GM23338 (cell line): Measurements from ENCODE around the gene FXYD6. TPM values are rescaled to one million over a fixed set of nuclear protein-coding genes. Genes with fewer than 3 reads are reported as not detected.

Experiments
- ATAC-seq: fragments of 200-7000 bp; cut with Tn5 transposase; 3 replicates; pipeline ENCODE4 v1.9.1; 2020
- DNase-seq: peaks from one replicate; pipeline ENCODE4 v3.0.0-alpha.2; 2015; ENCODE audit warnings: low spot score
- H2AFZ ChIP-seq: fragments of 200-600 bp; sonication (generic); 2 replicates; pipeline ENCODE4 v1.8.0; 2016; ENCODE audit warnings: antibody characterized with exemption, mild to moderate bottlenecking, moderate library complexity
- H3F3A ChIP-seq: fragments of 200-600 bp; sonication (generic); replicated peaks from 2 replicates; pipeline ENCODE4 v1.8.0; 2017; ENCODE audit warnings: antibody characterized with exemption, mixed run types, low read depth
- H3K27ac ChIP-seq: fragments of 200-600 bp; sonication (generic); 2 replicates; pipeline ENCODE4 v1.6.1; 2016; ENCODE audit warnings: low read depth
- H3K27me3 ChIP-seq: fragments of 200-600 bp; sonication (generic); 2 replicates; pipeline ENCODE4 v1.8.0; 2016; ENCODE audit warnings: mild to moderate bottlenecking, mixed run types, moderate library complexity; ENCODE audit not compliant: insufficient read depth
- H3K36me3 ChIP-seq: fragments of 200-600 bp; sonication (generic); 2 replicates; pipeline ENCODE4 v1.8.0; 2016; ENCODE audit warnings: mild to moderate bottlenecking; ENCODE audit not compliant: insufficient read depth
- H3K4me1 ChIP-seq: fragments of 200-600 bp; sonication (generic); 2 replicates; pipeline ENCODE4 v1.8.0; 2016; ENCODE audit warnings: mild to moderate bottlenecking, moderate library complexity; ENCODE audit not compliant: insufficient read depth
- H3K4me2 ChIP-seq: fragments of 200-600 bp; sonication (generic); 2 replicates; pipeline ENCODE4 v1.7.1; 2017; ENCODE audit warnings: mixed run types
- H3K4me3 ChIP-seq: fragments of 200-600 bp; sonication (generic); 2 replicates; pipeline ENCODE4 v1.6.1; 2016; ENCODE audit warnings: mixed run types
- H3K79me2 ChIP-seq: fragments of 200-600 bp; sonication (generic); replicated peaks from 2 replicates; pipeline ENCODE4 v1.8.0; 2017; ENCODE audit warnings: mild to moderate bottlenecking; ENCODE audit not compliant: insufficient read depth
- H3K9me2 ChIP-seq: fragments of 200-600 bp; sonication (generic); 2 replicates; pipeline ENCODE4 v1.8.0; 2017; ENCODE audit not compliant: insufficient read depth
- H4K20me1 ChIP-seq: fragments of 200-600 bp; sonication (generic); replicated peaks from 2 replicates; pipeline ENCODE4 v1.8.0; 2017; ENCODE audit warnings: mild to moderate bottlenecking; ENCODE audit not compliant: insufficient read depth
- H3K27ac Mint-ChIP-seq: 2 replicates; pipeline ENCODE4 v1.8.0; 2020; ENCODE audit warnings: inconsistent platforms, mild to moderate bottlenecking, moderate library complexity, mixed read lengths
- H3K27me3 Mint-ChIP-seq: 3 replicates; pipeline ENCODE4 v1.8.0; 2022; ENCODE audit warnings: low read depth, mild to moderate bottlenecking, moderate library complexity, mixed read lengths, inconsistent platforms; ENCODE audit not compliant: insufficient read depth, poor library complexity
- H3K36me3 Mint-ChIP-seq: 3 replicates; pipeline ENCODE4 v1.8.0; 2021; ENCODE audit warnings: low read depth, mild to moderate bottlenecking, inconsistent platforms, moderate library complexity, mixed read lengths
- H3K4me1 Mint-ChIP-seq: 3 replicates; pipeline ENCODE4 v1.8.0; 2020; ENCODE audit warnings: mild to moderate bottlenecking, inconsistent platforms, mixed read lengths
- H3K4me3 Mint-ChIP-seq: 3 replicates; pipeline ENCODE4 v1.8.0; 2021; ENCODE audit warnings: moderate library complexity, mild to moderate bottlenecking, inconsistent platforms, mixed read lengths
- H3K9me3 Mint-ChIP-seq: 3 replicates; pipeline ENCODE4 v1.8.0; 2020; ENCODE audit warnings: moderate library complexity, mild to moderate bottlenecking, inconsistent platforms, mixed read lengths
- ETS1 ChIP-seq: IDR thresholded peaks from 2 replicates; pipeline ENCODE4 v1.6.1; 2016; ENCODE audit warnings: antibody characterized with exemption
- EZH2 ChIP-seq: fragments of 200-600 bp; sonication (generic); IDR thresholded peaks from one replicate; pipeline ENCODE4 v1.8.0; 2017; ENCODE audit warnings: antibody characterized with exemption, mild to moderate bottlenecking, low read depth; ENCODE audit not compliant: unreplicated experiment
- NANOG ChIP-seq: IDR thresholded peaks from 2 replicates; pipeline ENCODE4 v1.6.1; 2016; ENCODE audit warnings: antibody characterized with exemption, borderline replicate concordance
- POLR2AphosphoS5 ChIP-seq: IDR thresholded peaks from 2 replicates; pipeline ENCODE4 v1.6.1; 2016; ENCODE audit warnings: antibody characterized with exemption, low read depth
- REST ChIP-seq: IDR thresholded peaks from one replicate; pipeline ENCODE4 v1.6.1; 2018; ENCODE audit warnings: antibody characterized with exemption; ENCODE audit not compliant: unreplicated experiment
- STAT1 ChIP-seq: IDR thresholded peaks from one replicate; pipeline ENCODE4 v1.6.1; 2016; ENCODE audit warnings: antibody characterized with exemption; ENCODE audit not compliant: unreplicated experiment
- ZNF114 ChIP-seq: fragments of 250-450 bp; sonication (Bioruptor Pico); IDR thresholded peaks from 2 replicates; pipeline ENCODE4 v1.5.0; 2020; ENCODE audit warnings: mild to moderate bottlenecking, moderate library complexity
- polyA plus RNA-seq: library from polyadenylated mRNA; unstranded; fragments of >200 nt; fragmentation: Nextera tagmentation; extraction: Ambion mirVana; gene quantifications from 2 replicates; pipeline ENCODE4 v1.2.1, GENCODE V29; 2016
- total RNA-seq: library from RNA; depleted of rRNA; stranded (reverse); fragments of >200 nt; shearing (Covaris generic); gene quantifications from 2 replicates; pipeline ENCODE4 v1.2.3, GENCODE V29; 2014
- TF ChIP-seq, protein P1 (sequence below): fragments of 250-450 bp; sonication (Bioruptor Pico); IDR thresholded peaks from 2 replicates; pipeline ENCODE4 v1.5.0; 2020; ENCODE audit warnings: mild to moderate bottlenecking, moderate library complexity

Gene FXYD6
- total and polyA plus RNA-seq, 2 experiments from 2014 or later = 26.2 to 30.7 TPM

GRCh38 chr11:117923275-117923674 lies 46.8 kb upstream of the FXYD6 start:
- Histone ChIP-seq H3K4me3 (no peak overlapping the region), H2AFZ (no peak overlapping the region), H4K20me1 (no peaks in the 10 kb centered on the region), H3K4me2 (no peak overlapping the region), H3K27me3 (no peaks in the 10 kb centered on the region), H3K27ac (no peak overlapping the region), H3K9me2 (0 out of 2 replicates have a peak, but pooled peaks cover 2% of the 10 kb centered on the region), H3K79me2 (no peaks in the 10 kb centered on the region), H3F3A (no peaks in the 10 kb centered on the region), H3K4me1 (no peaks in the 10 kb centered on the region), H3K36me3 (no peaks in the 10 kb centered on the region)
- ATAC-seq (no peak), DNase-seq (no peak)
- no peak for TF ChIP-seq ZNF114 (CRISPR knock-in tag)
- TF ChIP-seq STAT1 = no peak
- no peak for TF ChIP-seq ETS1
- no peak overlapping the region for H3K27ac Mint-ChIP-seq
- H3K4me3 Mint-ChIP-seq = no peak overlapping the region
- H3K27me3 Mint-ChIP-seq = peaks cover 6% of the 10 kb centered on the region
- H3K4me1 Mint-ChIP-seq = peaks cover 2% of the 10 kb centered on the region
- no peaks in the 10 kb centered on the region for H3K36me3 Mint-ChIP-seq
- H3K9me3 Mint-ChIP-seq = no peaks in the 10 kb centered on the region

DNA sequence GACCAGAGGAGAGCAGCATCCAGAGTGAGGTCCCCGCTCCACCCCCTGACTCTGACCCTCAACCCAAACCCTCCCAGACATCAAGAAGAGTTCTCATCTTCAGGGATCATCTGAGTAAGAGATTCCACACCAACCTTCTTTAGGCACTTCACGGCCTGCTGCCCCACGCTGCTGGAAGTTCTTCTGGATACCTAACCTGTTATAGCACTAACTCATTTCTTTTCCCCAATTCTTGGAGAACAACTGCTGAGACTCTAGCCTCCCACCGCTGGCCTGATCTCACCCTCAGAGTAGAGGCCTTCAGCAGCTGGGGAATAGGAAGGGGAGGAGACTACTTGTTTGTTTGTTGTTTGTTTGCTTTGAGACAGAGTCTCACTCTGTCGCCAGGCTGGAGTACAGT lies 45.4 kb upstream of the FXYD6 start:
- H3K36me3 ChIP-seq = no peaks in the 10 kb centered on the region
- no peak overlapping the region for H3K27ac ChIP-seq
- H3K27me3 ChIP-seq = no peaks in the 10 kb centered on the region
- H4K20me1 ChIP-seq = no peaks in the 10 kb centered on the region
- H3K27ac Mint-ChIP-seq = no peak overlapping the region
- no peak overlapping the region for H2AFZ ChIP-seq
- no peaks in the 10 kb centered on the region for H3K79me2 ChIP-seq
- H3K4me3 ChIP-seq = no peak overlapping the region
- no peak for TF ChIP-seq STAT1
- no peak for TF ChIP-seq EZH2
- no peak for TF ChIP-seq POLR2AphosphoS5
- TF ChIP-seq REST = no peak
- TF ChIP-seq, protein P1, sequence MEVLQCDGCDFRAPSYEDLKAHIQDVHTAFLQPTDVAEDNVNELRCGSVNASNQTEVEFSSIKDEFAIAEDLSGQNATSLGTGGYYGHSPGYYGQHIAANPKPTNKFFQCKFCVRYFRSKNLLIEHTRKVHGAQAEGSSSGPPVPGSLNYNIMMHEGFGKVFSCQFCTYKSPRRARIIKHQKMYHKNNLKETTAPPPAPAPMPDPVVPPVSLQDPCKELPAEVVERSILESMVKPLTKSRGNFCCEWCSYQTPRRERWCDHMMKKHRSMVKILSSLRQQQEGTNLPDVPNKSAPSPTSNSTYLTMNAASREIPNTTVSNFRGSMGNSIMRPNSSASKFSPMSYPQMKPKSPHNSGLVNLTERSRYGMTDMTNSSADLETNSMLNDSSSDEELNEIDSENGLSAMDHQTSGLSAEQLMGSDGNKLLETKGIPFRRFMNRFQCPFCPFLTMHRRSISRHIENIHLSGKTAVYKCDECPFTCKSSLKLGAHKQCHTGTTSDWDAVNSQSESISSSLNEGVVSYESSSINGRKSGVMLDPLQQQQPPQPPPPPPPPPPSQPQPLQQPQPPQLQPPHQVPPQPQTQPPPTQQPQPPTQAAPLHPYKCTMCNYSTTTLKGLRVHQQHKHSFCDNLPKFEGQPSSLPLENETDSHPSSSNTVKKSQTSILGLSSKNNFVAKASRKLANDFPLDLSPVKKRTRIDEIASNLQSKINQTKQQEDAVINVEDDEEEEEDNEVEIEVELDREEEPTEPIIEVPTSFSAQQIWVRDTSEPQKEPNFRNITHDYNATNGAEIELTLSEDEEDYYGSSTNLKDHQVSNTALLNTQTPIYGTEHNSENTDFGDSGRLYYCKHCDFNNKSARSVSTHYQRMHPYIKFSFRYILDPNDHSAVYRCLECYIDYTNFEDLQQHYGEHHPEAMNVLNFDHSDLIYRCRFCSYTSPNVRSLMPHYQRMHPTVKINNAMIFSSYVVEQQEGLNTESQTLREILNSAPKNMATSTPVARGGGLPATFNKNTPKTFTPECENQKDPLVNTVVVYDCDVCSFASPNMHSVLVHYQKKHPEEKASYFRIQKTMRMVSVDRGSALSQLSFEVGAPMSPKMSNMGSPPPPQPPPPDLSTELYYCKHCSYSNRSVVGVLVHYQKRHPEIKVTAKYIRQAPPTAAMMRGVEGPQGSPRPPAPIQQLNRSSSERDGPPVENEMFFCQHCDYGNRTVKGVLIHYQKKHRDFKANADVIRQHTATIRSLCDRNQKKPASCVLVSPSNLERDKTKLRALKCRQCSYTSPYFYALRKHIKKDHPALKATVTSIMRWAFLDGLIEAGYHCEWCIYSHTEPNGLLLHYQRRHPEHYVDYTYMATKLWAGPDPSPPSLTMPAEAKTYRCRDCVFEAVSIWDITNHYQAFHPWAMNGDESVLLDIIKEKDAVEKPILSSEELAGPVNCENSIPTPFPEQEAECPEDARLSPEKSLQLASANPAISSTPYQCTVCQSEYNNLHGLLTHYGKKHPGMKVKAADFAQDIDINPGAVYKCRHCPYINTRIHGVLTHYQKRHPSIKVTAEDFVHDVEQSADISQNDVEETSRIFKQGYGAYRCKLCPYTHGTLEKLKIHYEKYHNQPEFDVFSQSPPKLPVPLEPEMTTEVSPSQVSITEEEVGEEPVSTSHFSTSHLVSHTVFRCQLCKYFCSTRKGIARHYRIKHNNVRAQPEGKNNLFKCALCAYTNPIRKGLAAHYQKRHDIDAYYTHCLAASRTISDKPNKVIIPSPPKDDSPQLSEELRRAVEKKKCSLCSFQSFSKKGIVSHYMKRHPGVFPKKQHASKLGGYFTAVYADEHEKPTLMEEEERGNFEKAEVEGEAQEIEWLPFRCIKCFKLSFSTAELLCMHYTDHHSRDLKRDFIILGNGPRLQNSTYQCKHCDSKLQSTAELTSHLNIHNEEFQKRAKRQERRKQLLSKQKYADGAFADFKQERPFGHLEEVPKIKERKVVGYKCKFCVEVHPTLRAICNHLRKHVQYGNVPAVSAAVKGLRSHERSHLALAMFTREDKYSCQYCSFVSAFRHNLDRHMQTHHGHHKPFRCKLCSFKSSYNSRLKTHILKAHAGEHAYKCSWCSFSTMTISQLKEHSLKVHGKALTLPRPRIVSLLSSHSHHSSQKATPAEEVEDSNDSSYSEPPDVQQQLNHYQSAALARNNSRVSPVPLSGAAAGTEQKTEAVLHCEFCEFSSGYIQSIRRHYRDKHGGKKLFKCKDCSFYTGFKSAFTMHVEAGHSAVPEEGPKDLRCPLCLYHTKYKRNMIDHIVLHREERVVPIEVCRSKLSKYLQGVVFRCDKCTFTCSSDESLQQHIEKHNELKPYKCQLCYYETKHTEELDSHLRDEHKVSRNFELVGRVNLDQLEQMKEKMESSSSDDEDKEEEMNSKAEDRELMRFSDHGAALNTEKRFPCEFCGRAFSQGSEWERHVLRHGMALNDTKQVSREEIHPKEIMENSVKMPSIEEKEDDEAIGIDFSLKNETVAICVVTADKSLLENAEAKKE (CRISPR knock-in tag) = no peak
- TF ChIP-seq NANOG = no peak
- no peaks in the 10 kb centered on the region for H3K9me2 ChIP-seq
- no peak overlapping the region for H3K4me2 ChIP-seq
- H3K4me3 Mint-ChIP-seq = no peak overlapping the region
- no peaks in the 10 kb centered on the region for H3K36me3 Mint-ChIP-seq
- no peaks in the 10 kb centered on the region for H3K4me1 ChIP-seq
- peaks cover 6% of the 10 kb centered on the region for H3K27me3 Mint-ChIP-seq
- ATAC-seq (no peak), DNase-seq (no peak)
- H3K9me3 Mint-ChIP-seq = no peaks in the 10 kb centered on the region
- H3K4me1 Mint-ChIP-seq = no peaks in the 10 kb centered on the region
- H3F3A ChIP-seq = no peaks in the 10 kb centered on the region
